ENCODE results near the gene ZNF268.
"Not testable (repeated sequence)": the region's sequence is repeated elsewhere in the genome, so short reads cannot be mapped to it uniquely, and the experiment has no call there.

The ZNF268 gene

DNA sequence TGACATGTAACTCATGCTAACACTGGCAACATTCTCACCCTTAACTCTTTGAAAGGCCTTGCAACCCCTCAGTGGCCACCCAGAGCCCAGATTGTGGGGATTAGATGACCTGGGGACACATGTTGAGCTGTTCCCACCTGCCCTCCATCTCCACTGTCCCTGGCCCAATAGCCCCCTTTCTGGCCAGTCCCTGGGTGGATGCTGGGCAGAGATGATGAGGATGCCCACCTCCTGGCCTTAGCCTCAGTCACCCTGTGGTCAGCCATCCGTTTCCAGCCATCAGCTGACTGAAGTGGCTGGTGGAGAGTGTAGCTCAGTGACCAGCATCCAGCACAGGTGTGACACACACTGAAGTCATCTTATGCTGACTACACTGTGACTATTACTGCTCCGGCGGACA lies 49.7 kb downstream of the ZNF268 start:
- no peak for DNase-seq

DNA sequence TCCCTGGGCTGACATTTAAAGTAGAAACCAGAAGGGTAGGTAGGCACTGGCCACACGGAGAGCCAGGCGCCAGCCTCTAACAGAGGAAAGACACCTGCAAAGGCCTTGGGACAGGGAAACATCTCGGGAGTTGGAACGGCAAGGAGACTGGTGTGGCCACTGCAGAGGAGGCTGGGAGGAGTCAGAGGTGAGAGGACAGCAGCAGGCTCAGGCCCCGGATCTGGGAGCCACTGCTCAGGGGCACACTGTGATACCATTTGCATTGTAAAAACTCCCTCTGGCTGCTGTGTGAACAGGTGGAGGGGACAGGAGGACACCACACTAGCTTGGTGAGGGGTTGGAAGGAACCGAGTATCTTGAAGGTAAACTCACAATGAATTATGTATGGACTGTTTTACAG lies 51.7 kb downstream of the ZNF268 start:
- DNase-seq, result no peak

DNA sequence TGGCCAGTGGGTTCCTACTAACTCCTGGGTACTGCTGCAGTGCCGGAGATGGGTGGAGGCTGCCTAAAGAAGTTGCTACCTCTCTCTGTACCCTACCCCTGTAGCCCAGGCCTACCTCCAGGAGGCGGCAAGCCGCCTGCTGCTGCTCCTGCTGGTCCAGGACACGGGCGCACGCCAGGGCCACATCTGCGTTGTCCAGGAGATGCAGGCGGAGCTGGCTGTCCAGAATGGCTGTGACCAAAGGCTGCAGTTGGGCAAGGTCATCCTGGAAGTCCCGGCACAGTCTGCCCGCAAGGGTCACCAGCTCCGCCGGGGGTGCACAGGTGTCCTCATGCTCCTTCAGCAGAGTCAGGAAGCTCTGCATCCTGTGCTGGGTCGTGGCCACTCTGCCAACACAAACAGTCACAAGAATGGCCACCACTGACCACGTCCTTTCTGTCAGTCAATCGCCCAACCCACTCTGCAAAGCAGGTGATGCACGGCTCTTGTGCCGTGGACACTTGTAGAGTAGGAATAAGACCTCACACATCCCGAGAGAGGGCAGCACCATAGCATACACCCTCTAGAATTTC lies 52.8 kb downstream of the ZNF268 start:
- no peak for DNase-seq

DNA sequence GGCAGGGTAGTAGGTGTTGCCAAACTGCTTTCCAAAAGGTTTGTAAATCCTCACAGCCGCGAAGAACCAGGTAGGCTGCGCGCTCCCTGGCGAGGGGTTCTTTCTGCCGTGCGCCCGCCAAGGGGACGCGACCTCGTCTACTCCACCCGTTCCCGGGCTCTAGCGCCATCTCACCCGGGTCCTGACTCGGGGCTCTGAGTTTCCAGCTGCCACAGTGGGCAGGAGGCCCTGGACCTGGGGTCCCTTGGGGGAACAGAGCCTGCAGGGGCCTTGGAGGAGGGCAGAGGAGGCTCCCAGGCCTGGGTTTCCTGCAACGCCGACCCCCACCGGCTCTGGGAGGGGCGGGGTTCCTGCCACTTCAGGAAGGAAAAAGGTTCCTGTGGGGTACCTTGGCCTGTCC lies 53.7 kb downstream of the ZNF268 start:
- no peak for DNase-seq

DNA sequence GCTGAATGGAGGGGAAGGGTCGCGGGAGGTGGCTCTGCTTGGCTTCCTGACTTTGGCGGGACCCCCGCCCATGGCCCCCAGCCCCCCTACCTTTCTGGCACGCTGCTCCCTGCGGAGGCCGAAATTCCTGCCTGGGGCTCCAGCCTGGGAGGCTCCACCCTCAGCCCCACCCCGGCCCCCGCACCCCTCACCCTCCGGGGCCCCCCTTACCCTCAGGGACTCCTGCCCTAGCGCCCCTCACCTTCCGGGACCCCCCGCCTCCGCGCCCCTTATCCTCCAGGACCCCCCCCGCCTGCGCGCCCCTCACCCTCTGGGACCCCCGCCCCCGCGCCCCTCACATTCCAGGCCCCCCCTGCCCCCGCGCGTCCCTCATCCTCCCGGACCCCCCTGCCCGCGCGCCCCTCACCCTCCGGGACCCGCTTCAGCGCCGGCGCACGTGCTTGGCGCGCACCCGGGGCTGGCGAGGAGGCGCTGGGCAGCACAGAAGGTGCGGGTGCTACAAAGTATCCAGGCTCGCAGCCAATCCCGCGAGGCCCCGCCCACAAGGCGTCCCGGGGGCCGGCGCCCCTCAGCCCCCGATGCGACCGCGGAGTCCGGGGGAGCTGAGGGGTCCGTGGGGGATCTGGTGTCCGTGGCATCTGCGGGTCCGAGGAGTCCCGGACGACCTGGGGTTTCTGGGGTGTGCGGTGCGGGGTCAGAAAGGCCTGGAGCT lies 54.3 kb downstream of the ZNF268 start, which contains the start of gene ANHX:
ANHX (minus strand) TSS at position 477 of the 712 bp plus-strand sequence. CDS start 1,521 bp downstream, outside the sequence.
- DNase-seq, result no peak

DNA sequence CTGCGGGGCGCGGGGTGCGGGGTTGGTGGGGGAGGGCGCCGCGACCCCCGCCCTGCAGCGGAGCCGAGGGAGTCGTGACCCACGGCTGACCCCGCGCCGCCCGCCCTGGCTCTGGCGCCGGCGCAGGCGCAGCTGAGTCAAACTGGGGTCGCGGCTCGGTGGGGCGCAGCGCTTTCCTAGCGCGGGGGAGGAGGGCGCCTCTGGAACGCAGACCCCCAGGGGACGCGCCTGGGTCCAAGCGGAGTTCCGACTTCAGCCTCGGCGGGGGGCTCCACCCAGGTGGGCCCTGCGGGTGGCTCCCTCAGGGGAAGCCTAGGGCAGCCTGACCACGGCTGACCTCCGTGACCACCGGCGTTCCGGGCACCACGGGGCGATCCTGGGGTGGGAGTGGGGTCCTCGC lies 54.8 kb downstream of the ZNF268 start:
- no peak for DNase-seq

DNA sequence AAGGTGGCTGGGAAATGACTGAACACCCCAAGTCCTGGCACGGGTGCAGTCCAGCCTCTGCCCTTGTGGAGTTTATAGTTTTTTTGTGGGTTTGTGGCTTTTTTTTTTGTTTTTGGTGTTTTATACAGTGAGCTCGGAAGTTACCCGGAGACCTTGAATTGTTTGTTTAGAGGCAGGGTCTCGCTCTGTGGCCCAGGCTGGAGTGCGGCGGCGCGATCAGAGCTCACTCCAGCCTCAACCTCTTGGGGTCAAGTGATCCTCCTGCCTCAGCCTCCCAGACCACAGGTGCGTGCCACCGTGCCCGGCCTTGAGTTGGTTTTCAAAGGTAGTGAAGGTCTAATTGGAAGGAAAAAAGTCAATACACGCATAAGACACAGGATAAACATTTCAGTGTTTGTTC lies 55.3 kb downstream of the ZNF268 start:
- DNase-seq, result no peak

DNA sequence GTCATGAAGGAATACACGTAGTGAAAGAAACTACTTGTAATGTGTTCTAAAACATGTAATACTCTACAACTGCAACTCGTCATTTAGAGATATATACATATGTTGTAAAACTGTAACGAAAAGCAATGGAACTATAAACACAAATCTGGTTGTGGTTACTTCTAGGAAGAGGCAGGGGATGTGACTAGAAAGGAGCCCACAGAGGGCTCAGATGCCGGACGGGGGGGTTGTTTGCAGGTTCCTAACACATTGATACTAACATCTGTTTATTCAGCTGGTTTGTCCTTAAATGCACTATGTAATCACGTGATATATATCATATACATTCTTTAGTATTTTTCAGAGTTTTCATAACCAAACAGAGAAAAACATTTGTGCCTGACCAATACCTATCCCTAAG lies 70.4 kb downstream of the ZNF268 start:
- DNase-seq, result no peak

DNA sequence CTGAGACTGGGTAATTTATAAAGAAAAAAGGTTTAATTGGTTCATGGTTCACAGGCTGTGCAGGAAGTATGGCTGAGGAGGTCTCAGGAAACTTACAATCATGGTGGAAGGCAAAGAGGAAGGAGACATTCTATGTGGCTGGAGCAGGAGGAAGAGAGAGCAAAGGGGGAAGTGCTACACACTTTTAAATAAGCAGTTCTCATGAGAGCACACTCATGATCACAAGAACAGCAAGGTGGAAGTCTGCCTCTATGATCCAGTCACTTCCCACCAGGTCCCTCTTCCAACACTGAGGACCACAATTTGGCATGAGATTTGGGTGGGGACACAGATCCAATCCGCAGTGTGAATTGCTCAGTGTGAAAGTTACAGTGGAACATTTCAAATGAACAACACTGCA lies 74.5 kb downstream of the ZNF268 start:
- DNase-seq, result not testable (repeated sequence)

DNA sequence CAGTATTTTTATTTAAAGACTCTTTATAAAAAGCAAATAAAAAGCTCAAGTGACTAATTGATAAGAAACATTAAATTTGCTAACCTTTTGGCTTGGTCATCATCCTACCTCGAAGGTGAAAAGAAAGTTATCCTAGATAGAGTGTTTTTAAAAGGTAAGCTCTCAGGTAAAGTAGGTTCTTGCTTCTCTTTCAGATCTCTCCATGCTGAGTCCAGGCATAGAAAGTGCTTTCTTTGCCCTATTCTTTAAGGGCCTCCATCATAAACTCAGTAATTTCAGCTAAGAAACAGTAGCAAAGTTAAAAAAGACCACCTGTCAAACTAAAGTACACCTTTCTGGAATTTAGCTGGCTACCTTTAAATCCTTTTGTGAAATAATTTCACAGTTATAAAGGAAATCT lies 75.0 kb downstream of the ZNF268 start:
- no peak for DNase-seq

DNA sequence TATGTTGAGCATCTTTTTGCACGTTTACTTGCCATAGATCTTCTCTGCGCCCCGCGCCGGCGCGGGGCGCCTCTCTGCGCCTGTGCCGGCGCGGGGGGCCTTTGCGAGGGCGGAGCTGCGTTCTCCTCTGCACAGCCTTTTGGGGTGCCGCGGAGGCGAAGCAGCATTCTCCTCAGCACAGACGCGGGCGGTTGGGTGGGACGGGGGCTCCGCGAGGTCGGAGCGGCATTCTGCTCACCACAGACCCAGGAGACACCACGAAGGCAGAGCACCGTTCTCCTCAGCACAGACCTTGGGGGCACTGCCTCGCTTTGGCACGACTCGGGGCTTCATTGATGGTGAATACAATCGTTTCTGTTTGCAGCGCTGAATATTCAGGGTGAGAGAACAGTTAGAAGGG lies 82.9 kb downstream of the ZNF268 start:
- DNase-seq, result no peak

Measured in SW 1271 (cell line).